ENCODE data around the gene BAZ2B.

BAZ2B gene

GRCh38 chr2:159525012-159525411 lies 91.3 kb downstream of the BAZ2B start:
- DNase-seq, result no peak

- DNase-seq, result no peak
Observed at GRCh38 chr2:159521272-159521671, 95.1 kb downstream of the BAZ2B start.

DNA sequence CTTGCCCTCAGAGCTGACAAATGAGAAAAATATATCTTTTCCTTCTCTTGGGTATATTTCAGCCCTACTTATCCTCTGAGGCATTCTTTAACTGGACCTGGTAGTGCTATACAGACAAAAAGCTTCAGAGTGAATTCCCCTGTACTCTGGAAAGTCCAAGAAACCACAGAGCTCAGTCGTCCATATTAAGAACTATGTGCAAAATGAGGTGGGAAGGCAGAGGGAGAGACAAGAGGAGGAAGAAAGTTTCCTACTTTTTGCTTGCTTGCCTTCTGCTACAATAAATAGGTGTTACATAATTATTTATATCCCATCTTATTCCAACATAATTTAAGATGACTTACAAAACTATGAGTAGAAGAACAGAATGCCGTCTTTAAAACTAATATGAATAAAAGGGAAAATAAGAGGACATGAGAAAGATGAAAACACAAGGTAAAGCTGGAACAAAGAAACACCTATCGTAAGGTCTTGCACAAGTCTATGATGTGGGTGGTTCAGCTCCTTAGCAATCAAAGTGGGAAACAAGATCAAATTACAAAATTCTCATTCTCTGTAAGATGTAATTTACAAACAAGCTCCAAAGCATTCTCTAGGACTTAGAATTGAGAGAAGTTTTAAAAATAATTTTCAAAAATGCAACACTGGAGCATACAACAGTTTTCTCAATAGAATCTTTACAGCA lies 97.9 kb downstream of the BAZ2B start:
- DNase-seq, result no peak

DNA sequence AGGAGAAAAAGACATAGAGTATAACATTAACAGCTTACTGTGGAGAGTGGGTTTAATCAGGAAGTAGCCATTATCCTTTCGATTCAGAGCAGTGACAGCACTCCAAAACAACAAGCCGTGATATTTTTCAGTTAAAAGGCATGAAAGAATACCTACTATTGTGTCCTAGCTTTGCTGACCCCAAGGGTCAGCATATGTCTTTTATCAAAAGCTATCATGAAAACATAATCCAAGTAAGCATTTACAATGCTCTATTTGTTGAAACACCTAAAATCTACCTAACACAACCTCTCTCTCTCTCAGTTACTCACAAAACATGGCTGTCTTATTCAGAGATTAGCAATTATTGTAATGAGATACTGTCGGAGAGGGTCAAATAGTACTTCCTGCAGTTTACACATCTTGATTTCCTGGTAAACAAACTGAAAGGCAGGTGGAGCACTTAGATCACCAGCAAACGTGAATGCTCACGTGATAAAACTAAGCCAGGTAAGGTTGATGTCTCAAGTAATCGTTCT lies 100.0 kb downstream of the BAZ2B start:
- DNase-seq, result no peak

DNA sequence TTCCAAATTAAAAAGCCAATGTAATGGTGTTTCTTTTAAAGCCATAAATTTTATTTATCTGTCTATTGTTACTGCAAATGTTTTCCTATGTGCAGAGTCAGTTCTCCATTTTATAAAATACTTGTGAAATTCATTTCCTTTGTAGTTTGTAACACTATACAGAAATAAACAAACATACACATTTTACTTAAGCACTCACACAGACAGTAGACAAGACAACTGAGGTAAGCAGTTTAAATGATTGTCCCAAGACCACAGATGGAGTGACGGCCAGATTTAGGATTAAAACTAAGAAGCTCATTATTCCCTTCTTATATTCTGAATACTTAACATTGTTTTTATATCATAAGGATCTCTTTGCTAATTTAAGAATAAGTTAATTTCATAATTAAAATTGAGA lies 100.9 kb downstream of the BAZ2B start:
- DNase-seq, result no peak

DNA sequence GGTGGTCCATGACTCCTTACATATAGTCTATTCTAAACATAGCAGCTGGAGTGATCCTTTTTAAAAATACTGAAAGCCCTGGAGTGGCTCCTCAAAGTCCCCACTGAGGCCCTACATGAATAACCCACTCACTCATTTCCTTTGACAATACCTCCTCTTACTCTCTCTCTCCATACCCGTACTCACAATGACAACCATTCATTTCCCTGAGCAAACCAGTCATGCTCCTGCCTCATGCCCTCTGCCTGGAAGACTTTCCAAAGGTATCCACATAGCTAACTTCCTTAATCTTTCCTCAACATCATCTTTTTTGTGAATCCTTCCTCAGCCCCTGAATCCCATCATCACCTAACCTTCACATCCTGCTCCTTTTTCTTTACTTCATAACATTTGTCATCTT lies 102.6 kb downstream of the BAZ2B start:
- DNase-seq, result no peak

GRCh38 chr2:159508140-159508539 lies 108.2 kb downstream of the BAZ2B start:
- no peak for DNase-seq

GRCh38 chr2:159506764-159507440 lies 109.4 kb downstream of the BAZ2B start:
- no peak for DNase-seq

DNA sequence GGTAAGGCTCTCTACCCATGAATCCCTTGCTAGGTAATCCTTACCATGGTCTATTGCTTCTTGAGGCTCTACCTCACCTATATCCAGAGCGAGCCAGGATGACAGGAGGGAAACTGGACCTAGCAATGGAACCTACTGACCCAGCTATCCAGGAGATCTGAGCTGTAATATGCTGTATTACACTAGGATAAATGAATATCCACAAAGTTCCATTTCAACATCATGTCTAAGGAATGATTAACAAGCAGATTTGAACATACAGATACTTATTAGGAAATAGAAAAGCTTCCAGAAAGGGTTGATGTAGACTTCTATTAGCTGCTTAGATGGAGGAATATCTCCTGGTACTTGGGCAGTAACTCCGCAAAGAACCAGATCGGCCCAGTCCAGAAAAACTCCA lies 110.1 kb downstream of the BAZ2B start:
- DNase-seq, result no peak

DNA sequence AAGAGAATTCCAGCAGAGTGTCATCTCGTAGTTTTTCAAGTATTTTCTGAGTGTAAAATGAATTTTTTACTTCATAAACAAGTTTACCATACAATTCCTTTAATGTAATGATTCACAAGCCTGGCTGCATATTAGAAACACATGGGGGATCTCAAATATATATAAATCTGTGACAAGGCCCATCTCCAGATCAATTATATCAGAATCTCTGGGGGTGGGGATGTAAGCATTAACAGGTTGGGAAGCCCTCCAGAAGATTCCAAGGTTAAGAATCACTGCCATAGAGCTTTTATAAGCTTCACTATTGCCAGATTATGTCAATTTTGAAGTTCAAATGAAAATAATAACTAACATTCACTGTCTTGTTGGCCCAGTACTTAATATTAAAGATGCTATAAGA lies 111.2 kb downstream of the BAZ2B start:
- DNase-seq, result no peak

DNA sequence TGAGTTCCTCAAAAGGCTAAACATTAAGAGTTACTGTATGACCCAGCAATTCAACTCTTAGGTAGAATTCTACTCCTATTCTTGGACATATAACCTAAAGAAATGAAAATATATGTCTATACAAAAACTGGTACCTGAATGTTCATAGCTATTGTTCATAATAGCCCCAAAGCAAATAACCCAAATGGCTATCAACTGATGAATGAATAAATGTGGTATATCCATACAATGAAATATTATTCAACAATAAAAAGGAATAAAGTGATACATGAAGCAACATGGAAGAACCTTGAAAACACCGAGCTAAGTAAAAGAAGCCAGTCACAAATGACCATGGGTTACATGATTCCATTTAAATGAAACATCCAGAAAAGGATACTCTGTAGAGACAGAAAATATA lies 114.6 kb downstream of the BAZ2B start:
- no peak for DNase-seq

- no peak for DNase-seq
Observed at GRCh38 chr2:159497847-159498246, 118.5 kb downstream of the BAZ2B start.

DNA sequence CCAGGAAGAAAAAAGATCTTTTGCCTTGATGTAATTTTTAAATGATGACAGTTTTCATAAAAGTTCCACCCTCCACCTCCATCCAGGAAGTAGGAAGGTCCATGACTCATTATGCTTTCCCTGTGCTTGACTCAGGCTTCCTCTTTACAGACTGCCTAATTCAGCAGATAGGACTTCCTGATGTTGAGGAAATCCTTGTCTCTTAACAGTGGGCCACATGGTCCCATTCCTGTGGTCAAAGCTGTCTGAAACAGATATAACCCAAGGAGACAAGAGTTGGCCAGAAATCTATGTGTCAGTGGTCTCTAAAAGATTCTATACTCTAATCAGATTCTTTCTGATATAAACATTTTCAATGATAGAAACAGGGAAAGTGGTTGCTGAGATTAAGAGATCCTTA lies 119.1 kb downstream of the BAZ2B start:
- DNase-seq, result no peak

DNA sequence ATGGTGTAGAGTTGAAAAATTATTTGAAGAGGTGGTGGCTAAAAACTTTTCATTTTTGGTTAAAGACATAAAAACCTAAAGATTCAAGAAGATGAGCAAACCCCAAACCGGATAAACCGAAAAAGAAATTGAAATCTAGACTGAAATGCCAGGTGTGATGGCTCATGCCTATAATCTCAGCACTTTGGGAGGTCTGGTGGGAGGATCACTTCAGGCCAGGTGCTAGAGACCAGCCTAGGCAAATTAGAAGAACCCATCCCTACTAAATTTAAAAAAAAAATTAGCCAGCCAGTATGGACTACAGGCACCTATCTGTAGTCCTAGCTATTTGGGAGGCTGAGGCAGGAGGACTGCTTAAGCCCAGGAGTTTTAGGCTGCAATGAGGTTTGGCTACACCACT lies 126.9 kb downstream of the BAZ2B start:
- no peak for DNase-seq

GRCh38 chr2:159484532-159484931 lies 131.8 kb downstream of the BAZ2B start:
- no peak for DNase-seq

- DNase-seq, result no peak
Observed at GRCh38 chr2:159476329-159476728, 140.0 kb downstream of the BAZ2B start.

- DNase-seq, result no peak
Observed at GRCh38 chr2:159475793-159476192, 140.6 kb downstream of the BAZ2B start.

DNA sequence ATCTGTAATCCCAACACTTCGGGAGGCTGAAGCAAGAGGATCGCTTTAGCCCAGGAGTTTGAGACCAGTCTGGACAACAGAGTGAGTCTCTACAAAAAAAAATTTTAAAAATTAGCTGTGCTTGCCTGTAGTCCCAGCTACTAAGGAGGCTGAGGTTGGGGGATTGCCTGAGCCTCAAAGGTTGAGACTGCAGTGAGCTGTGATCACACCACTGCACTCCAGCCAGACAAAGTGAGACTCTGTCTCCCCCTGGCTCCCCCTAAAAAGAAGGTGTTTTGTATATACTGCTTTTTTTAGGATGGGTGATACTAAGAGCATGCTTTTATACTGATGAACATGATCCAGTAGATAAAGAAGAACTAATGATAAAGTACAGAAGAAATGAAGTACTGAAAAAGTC lies 145.0 kb downstream of the BAZ2B start:
- DNase-seq, result no peak

- DNase-seq, result no peak
Observed at GRCh38 chr2:159468257-159468656, 148.1 kb downstream of the BAZ2B start.

GRCh38 chr2:159462961-159463360 lies 153.4 kb downstream of the BAZ2B start:
- no peak for DNase-seq

- DNase-seq, result no peak
Observed at GRCh38 chr2:159462201-159462785, 154.1 kb downstream of the BAZ2B start.

- DNase-seq, result no peak
Observed at GRCh38 chr2:159461076-159461475, 155.3 kb downstream of the BAZ2B start.

DNA sequence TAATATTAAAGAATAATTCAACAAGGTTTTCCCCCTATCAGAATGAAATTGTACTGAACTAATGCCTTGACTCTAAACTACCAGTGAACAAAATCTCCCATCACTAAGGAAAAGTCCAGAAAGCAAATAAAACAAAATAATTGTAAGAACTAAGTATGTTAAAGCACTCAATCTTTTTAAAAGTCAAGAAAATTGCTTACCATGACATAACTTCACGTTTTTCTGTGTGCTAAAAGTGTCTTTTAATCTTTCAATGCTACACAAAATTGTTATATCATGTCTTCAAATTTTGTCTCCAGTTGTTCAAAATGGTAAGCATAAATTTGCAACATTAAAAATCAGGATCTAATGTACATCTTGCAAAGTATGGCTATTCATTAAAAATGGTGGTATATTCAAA lies 156.1 kb downstream of the BAZ2B start:
- DNase-seq, result no peak

DNA sequence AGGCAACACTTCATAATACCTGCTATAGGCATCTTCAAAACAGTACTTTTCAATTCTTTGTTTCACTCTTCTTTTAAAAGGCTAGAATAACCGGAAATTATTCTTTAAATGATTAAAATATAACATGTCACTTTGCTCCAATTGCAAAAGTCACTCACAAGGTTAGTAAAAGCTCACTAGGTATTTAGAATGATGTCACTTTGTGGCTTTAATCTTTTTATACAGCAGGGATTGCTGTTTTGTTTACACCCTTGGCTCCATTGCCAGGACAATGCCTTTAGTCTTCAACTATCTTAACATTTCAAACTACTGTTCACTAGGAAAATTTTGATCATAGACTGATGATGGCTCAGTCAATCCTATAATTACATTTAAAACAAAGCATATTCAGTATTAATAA lies 157.1 kb downstream of the BAZ2B start:
- DNase-seq, result no peak

Measured in activated T-cell treated with anti-CD3 and anti-CD28 coated beads, Interleukin-2, amount 50 U/mL, for 48 hours (primary cell).